Measurements from ENCODE around the gene BIRC6.

- no peak for TF ChIP-seq ZFP3 (CRISPR knock-in tag; IDR thresholded peaks at IDR 0.05)
- TF ChIP-seq, protein P1, sequence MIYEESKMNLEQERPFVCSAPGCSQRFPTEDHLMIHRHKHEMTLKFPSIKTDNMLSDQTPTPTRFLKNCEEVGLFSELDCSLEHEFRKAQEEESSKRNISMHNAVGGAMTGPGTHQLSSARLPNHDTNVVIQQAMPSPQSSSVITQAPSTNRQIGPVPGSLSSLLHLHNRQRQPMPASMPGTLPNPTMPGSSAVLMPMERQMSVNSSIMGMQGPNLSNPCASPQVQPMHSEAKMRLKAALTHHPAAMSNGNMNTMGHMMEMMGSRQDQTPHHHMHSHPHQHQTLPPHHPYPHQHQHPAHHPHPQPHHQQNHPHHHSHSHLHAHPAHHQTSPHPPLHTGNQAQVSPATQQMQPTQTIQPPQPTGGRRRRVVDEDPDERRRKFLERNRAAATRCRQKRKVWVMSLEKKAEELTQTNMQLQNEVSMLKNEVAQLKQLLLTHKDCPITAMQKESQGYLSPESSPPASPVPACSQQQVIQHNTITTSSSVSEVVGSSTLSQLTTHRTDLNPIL (CRISPR knock-in tag; IDR thresholded peaks at IDR 0.05; ENCODE audit: low read depth) = no peak
- no peak for TF ChIP-seq CSDC2 (CRISPR knock-in tag; IDR thresholded peaks at IDR 0.05)
- TF ChIP-seq ESRRG (CRISPR knock-in tag; IDR thresholded peaks at IDR 0.05) = no peak
- no peak for TF ChIP-seq CSRNP3 (CRISPR knock-in tag; IDR thresholded peaks at IDR 0.05)
- TF ChIP-seq ARNTL (CRISPR knock-in tag; IDR thresholded peaks at IDR 0.05; ENCODE audit: borderline replicate concordance, low read depth) = no peak
Observed at GRCh38 chr2:32633040-32633439, 276.2 kb downstream of the BIRC6 start.

Measured in SK-N-SH treated with all-trans-retinoic acid at 6 μM for 48 hours (cell line).